ENCODE measurements around the gene HOXA5. TPM values are rescaled to one million over a fixed set of nuclear protein-coding genes. Genes with fewer than 3 reads are reported as not detected.

HOXA5 gene
- total RNA-seq, 5 donors from 2014 or later (not counting 1 experiment from before 2014, with no cell fraction given), result 0.18 to 0.32 TPM; not detected in 3

GRCh38 chr7:27189295-27189996, 46.0 kb upstream of the HOXA5 start:
- DNase-seq, result peak in 4 of 35 experiments; percentile 11 to 22 (median 14)
- peaks cover 66 to 76% (median 73%) of the 10 kb centered on the region in 3 donors for H3K4me1 Mint-ChIP-seq
- 30% methylated on average over 14 of the region's 22 CpGs for WGBS (ENCODE audit: insufficient coverage)

DNA sequence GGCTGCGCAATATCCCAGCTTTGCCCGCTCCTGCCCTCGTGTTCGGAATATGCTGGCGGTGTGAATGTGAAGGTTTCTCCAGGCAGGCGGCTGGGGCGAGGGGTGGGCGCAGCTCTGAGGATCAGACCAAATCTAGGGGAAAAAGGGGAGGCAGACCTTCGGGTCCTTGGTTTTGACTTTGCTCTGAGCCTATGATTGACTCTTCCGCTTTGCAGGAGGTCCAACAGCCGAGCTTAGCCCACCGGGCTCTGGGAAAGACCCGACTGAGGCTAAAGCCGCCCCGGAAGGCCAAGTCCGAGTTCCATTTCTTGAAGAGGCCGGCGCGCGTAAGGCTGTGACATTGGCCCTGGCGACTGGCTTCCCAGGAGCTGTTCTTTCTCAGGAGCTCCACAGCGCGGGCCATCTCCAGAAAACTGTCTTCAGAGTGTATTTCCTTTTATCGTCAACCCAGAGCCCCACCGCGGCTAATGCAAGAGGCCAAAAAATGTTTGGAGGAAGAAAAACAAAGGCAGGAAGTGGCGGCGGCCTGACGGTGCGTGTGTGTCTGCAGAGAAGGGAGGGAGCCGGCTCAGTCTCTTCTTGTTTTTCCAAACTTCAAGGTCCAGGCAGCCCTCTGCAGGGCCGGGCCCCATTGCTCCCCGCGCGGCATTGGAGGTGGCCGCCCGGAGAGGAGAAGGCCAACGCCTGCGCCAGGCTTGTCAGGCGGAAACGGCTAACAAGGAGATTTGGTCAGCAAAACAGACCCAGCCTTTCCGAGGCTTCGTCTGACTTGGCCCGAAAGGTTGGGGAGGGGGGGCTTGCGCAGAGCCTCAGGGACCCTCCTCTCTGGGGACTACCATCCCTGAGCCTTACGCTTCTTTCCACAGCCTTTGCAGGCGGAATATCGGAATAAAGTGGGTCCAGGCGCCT, 45.2 kb upstream of the HOXA5 start:
- no peaks in the 10 kb centered on the region for H3K9me3 ChIP-seq
- peak; percentile 49 to 63 (median 59) for ATAC-seq (replicated peaks in 1 of 4)
- peaks cover 60 to 81% (median 78%) of the 10 kb centered on the region in 3 donors for H3K4me1 Mint-ChIP-seq

More at GRCh38 chr7:27189295-27189996, 46.0 kb upstream of the HOXA5 start:
- CTCF ChIA-PET, result interaction anchor here in 1 of 2 donors (0.6 to 2.2 kb wide), 3 partner anchors 10 to 21 kb away, joined by 3 to 26 read pairs (median 3); no protein-coding TSS in a partner anchor
- H3K4me3 ChIP-seq (ENCODE audit: control insufficient read depth in 1 of 2, extremely low read depth in 1 of 2, low read length in 1 of 2), result peak overlapping the region in 1 of 2 donors; percentile 70
- Mint-ChIP-seq H3K4me3 (peak overlapping the region in 2 of 3 donors; percentile 24 to 79), H3K27me3 (peaks cover 76 to 96% of the 10 kb centered on the region in 2 donors), H3K27ac (peak overlapping the region; percentile 34 to 58), H3K9me3 (no peaks in the 10 kb centered on the region), H3K36me3 (no peaks in the 10 kb centered on the region)
- H3K9me3 ChIP-seq, result no peaks in the 10 kb centered on the region
- no peak overlapping the region for H3K27ac ChIP-seq (ENCODE audit: low read length)
- ATAC-seq (replicated peaks in 1 of 4), result peak in 1 of 4 experiments; percentile 6
- POLR2A ChIA-PET, result no interaction called here
- peaks cover 33 to 92% of the 10 kb centered on the region in 2 experiments for H3K27me3 ChIP-seq (replicated peaks in 1 of 2; ENCODE audit: control insufficient read depth in 2 of 2, extremely low read depth in 1 of 2, insufficient read depth in 2 of 2, low read length in 1 of 2)
- H3K36me3 ChIP-seq (ENCODE audit: control insufficient read depth in 2 of 2, extremely low read depth in 1 of 2, insufficient read depth in 1 of 2, low read length in 1 of 2), result no peaks in the 10 kb centered on the region
- H3K4me1 ChIP-seq (ENCODE audit: control insufficient read depth in 1 of 2, extremely low read depth in 1 of 2, insufficient read depth in 2 of 2, low read length in 2 of 2), result peaks cover 22 to 71% of the 10 kb centered on the region in 2 experiments

GRCh38 chr7:27187475-27188385, 44.2 kb upstream of the HOXA5 start:
- Histone ChIP-seq H3K36me3 (ENCODE audit: control insufficient read depth in 2 of 2, extremely low read depth in 1 of 2, insufficient read depth in 1 of 2, low read length in 1 of 2) (no peaks in the 10 kb centered on the region), H3K27ac (ENCODE audit: low read length) (no peak overlapping the region), H3K27me3 (replicated peaks in 1 of 2; ENCODE audit: control insufficient read depth in 2 of 2, extremely low read depth in 1 of 2, insufficient read depth in 2 of 2, low read length in 1 of 2) (peaks cover 31 to 97% of the 10 kb centered on the region in 2 experiments), H3K4me1 (ENCODE audit: control insufficient read depth in 1 of 2, extremely low read depth in 1 of 2, insufficient read depth in 2 of 2, low read length in 2 of 2) (peaks cover 27 to 76% of the 10 kb centered on the region in 2 experiments), H3K4me3 (ENCODE audit: control insufficient read depth in 1 of 2, extremely low read depth in 1 of 2, low read length in 1 of 2) (peak overlapping the region in 1 of 2 donors; percentile 70), H3K9me3 (no peaks in the 10 kb centered on the region)
- H3K27ac Mint-ChIP-seq, result peak overlapping the region in 1 of 2 donors; percentile 11
- ChIA-PET CTCF (interaction anchor here (0.7 to 2.7 kb wide), 6 partner anchors 8 to 818 kb away, joined by 3 to 13 read pairs (median 4); partner anchors contain the start of gene HOXA3 (in 1 of the 2)), POLR2A (no interaction called here)
- ATAC-seq (replicated peaks in 1 of 4) (no peak), DNase-seq (peak in 4 of 35 experiments; percentile 9 to 22 (median 18))
- no peaks in the 10 kb centered on the region for H3K36me3 Mint-ChIP-seq
- peaks cover 66 to 95% of the 10 kb centered on the region in 2 donors for H3K27me3 Mint-ChIP-seq
- peak overlapping the region; percentile 65 to 79 (median 65) for H3K4me3 Mint-ChIP-seq
- H3K9me3 Mint-ChIP-seq, result no peaks in the 10 kb centered on the region
- 8% methylated on average over 43 of the region's 46 CpGs for WGBS (ENCODE audit: insufficient coverage)
- peaks cover 54 to 78% (median 72%) of the 10 kb centered on the region in 3 donors for H3K4me1 Mint-ChIP-seq

More for the DNA sequence above, 45.2 kb upstream of the HOXA5 start:
- Mint-ChIP-seq H3K4me3 (peak overlapping the region; percentile 65 to 79 (median 65)), H3K27me3 (peaks cover 68 to 94% of the 10 kb centered on the region in 2 donors), H3K27ac (peak overlapping the region in 1 of 2 donors; percentile 72), H3K9me3 (no peaks in the 10 kb centered on the region), H3K36me3 (no peaks in the 10 kb centered on the region)
- POLR2A ChIA-PET, result no interaction called here
- CTCF ChIA-PET, result interaction anchor here in 1 of 2 donors (0.6 to 1.9 kb wide), 2 partner anchors 11 to 20 kb away, joined by 3 to 4 read pairs; no protein-coding TSS in a partner anchor
- peaks cover 30 to 97% of the 10 kb centered on the region in 2 experiments for H3K27me3 ChIP-seq (replicated peaks in 1 of 2; ENCODE audit: control insufficient read depth in 2 of 2, extremely low read depth in 1 of 2, insufficient read depth in 2 of 2, low read length in 1 of 2)
- H3K27ac ChIP-seq (ENCODE audit: low read length), result no peak overlapping the region
- H3K4me3 ChIP-seq (ENCODE audit: control insufficient read depth in 1 of 2, extremely low read depth in 1 of 2, low read length in 1 of 2), result peak overlapping the region; percentile 25 to 70
- DNase-seq, result peak in 29 of 35 experiments; percentile 26 to 65 (median 45)
- 6% methylated on average over 49 of the region's 49 CpGs for WGBS (ENCODE audit: insufficient coverage)
- peaks cover 26 to 76% of the 10 kb centered on the region in 2 experiments for H3K4me1 ChIP-seq (ENCODE audit: control insufficient read depth in 1 of 2, extremely low read depth in 1 of 2, insufficient read depth in 2 of 2, low read length in 2 of 2)
- H3K36me3 ChIP-seq (ENCODE audit: control insufficient read depth in 2 of 2, extremely low read depth in 1 of 2, insufficient read depth in 1 of 2, low read length in 1 of 2), result no peaks in the 10 kb centered on the region

GRCh38 chr7:27186668-27187474, 43.4 kb upstream of the HOXA5 start:
- POLR2A ChIA-PET, result interaction anchor here in 1 of 2 donors (0.6 kb wide), 1 partner anchor 9 kb away, joined by 3 read pairs; no protein-coding TSS in a partner anchor
- Mint-ChIP-seq H3K9me3 (no peaks in the 10 kb centered on the region), H3K27ac (peak overlapping the region in 1 of 2 donors; percentile 85), H3K27me3 (peaks cover 69 to 94% of the 10 kb centered on the region in 2 donors), H3K36me3 (no peaks in the 10 kb centered on the region), H3K4me3 (peak overlapping the region in 2 of 3 donors; percentile 9 to 79), H3K4me1 (peaks cover 54 to 73% (median 66%) of the 10 kb centered on the region in 3 donors)
- peak in 2 of 35 experiments; percentile 8 to 10 for DNase-seq
- peaks cover 27 to 68% of the 10 kb centered on the region in 2 experiments for H3K4me1 ChIP-seq (ENCODE audit: control insufficient read depth in 1 of 2, extremely low read depth in 1 of 2, insufficient read depth in 2 of 2, low read length in 2 of 2)
- no peak overlapping the region for H3K27ac ChIP-seq (ENCODE audit: low read length)
- CTCF ChIA-PET, result interaction anchor here (0.7 to 2.7 kb wide), 6 partner anchors 9 to 817 kb away, joined by 3 to 13 read pairs (median 4); partner anchors contain the start of gene HOXA3 (in 1 of the 2)
- no peak overlapping the region for H3K4me3 ChIP-seq (ENCODE audit: control insufficient read depth in 1 of 2, extremely low read depth in 1 of 2, low read length in 1 of 2)
- H3K9me3 ChIP-seq, result no peaks in the 10 kb centered on the region
- whole genome bisulfite sequencing (ENCODE audit: insufficient coverage), result no CpG with 5 or more reads among the region's 4 CpGs
- no peak for ATAC-seq (replicated peaks in 1 of 4)
- no peaks in the 10 kb centered on the region for H3K36me3 ChIP-seq (ENCODE audit: control insufficient read depth in 2 of 2, extremely low read depth in 1 of 2, insufficient read depth in 1 of 2, low read length in 1 of 2)
- peaks cover 37 to 97% of the 10 kb centered on the region in 2 experiments for H3K27me3 ChIP-seq (replicated peaks in 1 of 2; ENCODE audit: control insufficient read depth in 2 of 2, extremely low read depth in 1 of 2, insufficient read depth in 2 of 2, low read length in 1 of 2)
